Measurements from ENCODE around the gene ST7. TPM values are rescaled to one million over a fixed set of nuclear protein-coding genes. Genes with fewer than 3 reads are reported as not detected.

Gene ST7
- total RNA-seq, 4 donors from 2014 or later, result 13.5 to 24.9 (median 18.6) TPM

DNA sequence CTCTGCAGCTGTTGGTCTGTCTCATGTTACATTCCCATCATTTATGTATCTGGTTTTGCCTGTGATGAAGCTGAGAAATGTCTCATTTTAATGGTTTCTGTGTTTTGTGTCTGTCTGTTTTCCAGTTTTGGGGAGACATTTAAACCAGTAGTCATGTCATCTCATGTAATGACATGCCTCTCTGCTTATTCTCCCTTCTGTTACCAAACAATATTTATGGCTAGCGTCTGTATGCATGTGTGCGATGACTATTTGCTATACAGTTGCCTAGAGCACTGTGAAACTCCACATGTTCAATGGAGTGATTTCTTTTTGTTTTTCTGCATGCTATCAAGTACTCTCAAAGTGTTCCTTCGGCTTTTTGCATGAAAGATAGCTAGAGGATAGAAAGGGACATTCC lies 132.0 kb downstream of the ST7 start:
- H3K4me1 ChIP-seq, result peaks cover 0 to 10% (median 5%) of the 10 kb centered on the region in 4 donors
- TF ChIP-seq, protein P1, sequence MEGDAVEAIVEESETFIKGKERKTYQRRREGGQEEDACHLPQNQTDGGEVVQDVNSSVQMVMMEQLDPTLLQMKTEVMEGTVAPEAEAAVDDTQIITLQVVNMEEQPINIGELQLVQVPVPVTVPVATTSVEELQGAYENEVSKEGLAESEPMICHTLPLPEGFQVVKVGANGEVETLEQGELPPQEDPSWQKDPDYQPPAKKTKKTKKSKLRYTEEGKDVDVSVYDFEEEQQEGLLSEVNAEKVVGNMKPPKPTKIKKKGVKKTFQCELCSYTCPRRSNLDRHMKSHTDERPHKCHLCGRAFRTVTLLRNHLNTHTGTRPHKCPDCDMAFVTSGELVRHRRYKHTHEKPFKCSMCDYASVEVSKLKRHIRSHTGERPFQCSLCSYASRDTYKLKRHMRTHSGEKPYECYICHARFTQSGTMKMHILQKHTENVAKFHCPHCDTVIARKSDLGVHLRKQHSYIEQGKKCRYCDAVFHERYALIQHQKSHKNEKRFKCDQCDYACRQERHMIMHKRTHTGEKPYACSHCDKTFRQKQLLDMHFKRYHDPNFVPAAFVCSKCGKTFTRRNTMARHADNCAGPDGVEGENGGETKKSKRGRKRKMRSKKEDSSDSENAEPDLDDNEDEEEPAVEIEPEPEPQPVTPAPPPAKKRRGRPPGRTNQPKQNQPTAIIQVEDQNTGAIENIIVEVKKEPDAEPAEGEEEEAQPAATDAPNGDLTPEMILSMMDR (IDR thresholded peaks at IDR 0.05), result no peak
- TF ChIP-seq EP300 (IDR thresholded peaks at IDR 0.05) (no peak), POLR2A (IDR thresholded peaks at IDR 0.05) (no peak)
- WGBS, 2 donors, result 64 to 70% methylated on average over 3 of the region's 3 CpGs
- no peaks in the 10 kb centered on the region for H3K9me3 ChIP-seq
- no peaks in the 10 kb centered on the region for H3K27me3 ChIP-seq
- H3K36me3 ChIP-seq, result no peaks in the 10 kb centered on the region
- DNase-seq (ENCODE audit: low spot score in 2 of 2), result no peak
- H3K4me3 ChIP-seq, result no peak overlapping the region
- no peak overlapping the region for H3K27ac ChIP-seq

DNA sequence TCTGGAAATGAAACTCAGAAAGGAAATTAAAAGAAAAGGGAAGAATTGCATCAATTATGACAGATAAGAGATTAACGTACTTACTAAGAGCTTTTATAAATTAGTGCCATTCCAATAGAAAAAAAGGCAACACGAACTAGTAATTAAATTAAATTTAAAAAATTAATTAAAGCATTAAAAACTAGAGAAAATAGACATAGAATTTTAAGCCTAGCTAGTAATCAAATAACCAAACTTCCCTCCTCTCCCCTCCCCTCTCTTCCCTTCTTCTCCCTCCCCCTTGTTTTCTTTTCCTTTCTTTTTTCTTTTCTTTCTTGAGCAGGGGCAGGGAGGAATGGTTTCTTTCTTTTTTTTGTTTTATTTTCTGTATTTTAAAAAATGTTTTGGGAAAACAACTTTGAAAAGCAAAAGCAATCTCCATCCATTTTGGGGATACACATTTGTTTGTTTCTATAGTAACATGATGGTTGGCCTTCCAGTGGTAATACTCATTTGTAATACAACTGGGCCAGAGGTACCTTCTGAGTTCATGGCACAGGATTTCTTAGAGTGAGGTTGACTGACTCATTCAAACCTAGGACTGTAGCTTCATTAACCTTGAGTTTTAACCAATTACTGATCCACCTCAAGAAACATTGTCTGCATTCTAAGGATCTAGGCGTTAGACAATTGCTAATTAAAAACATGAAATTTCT lies 132.6 kb downstream of the ST7 start:
- Histone ChIP-seq H3K27me3 (no peaks in the 10 kb centered on the region), H3K36me3 (no peaks in the 10 kb centered on the region), H3K4me3 (no peak overlapping the region), H3K9me3 (no peaks in the 10 kb centered on the region), H3K27ac (no peak overlapping the region), H3K4me1 (peaks cover 0 to 10% (median 5%) of the 10 kb centered on the region in 4 donors)
- 79 to 91% methylated on average over 3 of the region's 3 CpGs for WGBS, 2 donors
- no peak for DNase-seq (ENCODE audit: low spot score in 2 of 2)
- no peak for TF ChIP-seq POLR2A (IDR thresholded peaks at IDR 0.05)
- no peak for TF ChIP-seq EP300 (IDR thresholded peaks at IDR 0.05)
- TF ChIP-seq, protein P1 (IDR thresholded peaks at IDR 0.05), result no peak

DNA sequence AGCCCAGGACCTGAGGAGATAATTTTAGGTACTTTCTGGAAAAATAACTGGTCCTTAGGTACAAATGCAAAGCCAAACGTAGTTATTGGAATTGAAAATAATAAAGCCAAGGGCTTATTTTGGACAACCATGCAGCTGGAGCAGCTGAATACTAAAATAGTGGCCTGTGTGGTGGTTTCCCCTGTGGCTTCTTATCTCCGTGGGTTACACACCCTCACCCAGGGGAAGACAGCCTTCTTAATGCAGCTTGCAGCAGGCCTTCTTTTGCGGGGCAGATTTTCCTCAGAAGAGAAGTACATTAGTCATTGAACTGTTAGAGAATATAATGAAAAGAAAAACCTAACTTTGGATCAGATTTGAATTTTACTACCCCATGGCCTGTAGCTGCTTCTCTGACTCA lies 133.5 kb downstream of the ST7 start:
- DNase-seq (ENCODE audit: low spot score in 2 of 2), result no peak

DNA sequence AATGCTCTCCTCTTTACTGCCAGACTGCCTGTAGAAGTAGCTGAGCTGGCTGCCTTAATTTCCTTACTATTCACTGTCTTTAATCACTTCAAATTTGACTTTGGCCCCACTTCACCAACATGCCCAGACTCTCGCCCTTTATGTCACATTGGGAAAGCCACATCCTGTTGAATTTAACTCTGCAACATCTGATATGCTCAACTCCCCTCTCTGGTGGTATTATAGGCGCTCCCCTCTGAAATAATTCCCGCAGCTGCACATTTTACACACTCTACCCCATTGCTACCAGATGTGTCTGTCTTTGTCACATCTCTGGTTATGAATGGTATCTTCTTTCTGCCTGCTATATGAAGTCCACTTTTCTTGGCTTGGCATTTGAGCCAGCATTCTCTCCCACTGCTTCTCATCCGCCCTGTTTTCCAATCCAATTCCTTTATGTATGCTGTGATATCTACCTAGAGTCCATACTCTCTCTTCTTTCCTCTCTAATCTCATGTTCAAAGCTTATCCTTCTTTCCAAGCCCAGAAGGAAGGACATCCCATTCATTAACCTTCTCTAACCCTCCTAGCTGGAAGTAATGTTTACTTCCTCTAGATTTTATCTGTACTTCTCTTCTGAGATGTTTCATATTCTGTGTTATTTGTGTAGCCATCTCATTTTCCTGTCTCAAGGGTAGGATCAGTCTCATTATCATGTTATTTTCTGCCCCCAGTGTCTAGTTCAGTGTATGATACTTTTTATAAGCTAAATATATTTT lies 134.5 kb downstream of the ST7 start:
- Histone ChIP-seq H3K4me3 (no peak overlapping the region), H3K4me1 (peaks cover 0 to 10% (median 5%) of the 10 kb centered on the region in 4 donors), H3K27me3 (no peaks in the 10 kb centered on the region), H3K27ac (no peak overlapping the region), H3K9me3 (no peaks in the 10 kb centered on the region), H3K36me3 (no peaks in the 10 kb centered on the region)
- TF ChIP-seq, protein P1 (IDR thresholded peaks at IDR 0.05), result no peak
- 79 to 83% methylated on average over 4 of the region's 4 CpGs for WGBS, 2 donors
- no peak for DNase-seq (ENCODE audit: low spot score in 2 of 2)

More for the DNA sequence above, 133.5 kb downstream of the ST7 start:
- TF ChIP-seq EP300 (IDR thresholded peaks at IDR 0.05) (no peak), POLR2A (IDR thresholded peaks at IDR 0.05) (no peak)
- TF ChIP-seq, protein P1 (IDR thresholded peaks at IDR 0.05), result no peak
- H3K4me3 ChIP-seq, result no peak overlapping the region
- H3K27me3 ChIP-seq, result no peaks in the 10 kb centered on the region
- no peaks in the 10 kb centered on the region for H3K9me3 ChIP-seq
- peaks cover 0 to 10% (median 5%) of the 10 kb centered on the region in 4 donors for H3K4me1 ChIP-seq
- H3K27ac ChIP-seq, result no peak overlapping the region
- WGBS, 2 donors, result 76 to 87% methylated on average over 3 of the region's 3 CpGs
- no peaks in the 10 kb centered on the region for H3K36me3 ChIP-seq

DNA sequence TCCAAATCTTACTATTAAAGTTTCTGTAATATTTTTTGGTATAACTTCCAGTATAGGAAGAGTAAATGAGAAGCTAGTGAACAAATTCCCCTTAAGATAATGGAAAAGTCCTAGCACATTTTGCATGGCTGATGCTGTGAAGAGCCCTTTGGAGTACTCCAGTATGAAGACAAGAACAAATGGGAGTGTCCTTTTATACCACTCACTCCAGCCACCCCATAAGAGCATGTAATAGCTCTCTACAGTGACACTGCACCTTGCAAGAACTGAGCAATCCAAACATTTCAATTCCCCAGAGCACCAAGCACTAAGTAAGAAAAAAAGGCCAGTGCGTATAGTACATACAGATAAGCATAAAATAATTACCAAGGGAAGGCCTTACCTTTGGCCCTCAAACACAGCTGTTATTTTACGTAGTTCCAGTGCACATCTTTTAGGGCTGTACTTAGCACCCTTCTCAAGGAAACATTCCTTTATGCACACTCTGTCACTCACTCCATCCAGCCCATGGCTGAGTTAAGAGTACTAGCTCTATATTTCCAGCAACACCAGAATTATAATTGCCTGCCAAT lies 135.4 kb downstream of the ST7 start:
- DNase-seq (ENCODE audit: low spot score in 2 of 2), result no peak
- TF ChIP-seq POLR2A (IDR thresholded peaks at IDR 0.05) (no peak), EP300 (IDR thresholded peaks at IDR 0.05) (no peak)
- TF ChIP-seq, protein P1 (IDR thresholded peaks at IDR 0.05), result no peak
- no peaks in the 10 kb centered on the region for H3K9me3 ChIP-seq
- H3K36me3 ChIP-seq, result no peaks in the 10 kb centered on the region
- no peak overlapping the region for H3K27ac ChIP-seq
- 98 to 100% methylated on average over 2 of the region's 2 CpGs for WGBS, 2 donors
- no peak overlapping the region for H3K4me3 ChIP-seq
- peaks cover 0 to 10% (median 5%) of the 10 kb centered on the region in 4 donors for H3K4me1 ChIP-seq
- H3K27me3 ChIP-seq, result no peaks in the 10 kb centered on the region

All from tibial nerve (tissue), 4 donors.